Activated T-cell treated with anti-CD3 and anti-CD28 coated beads for 24 hours (primary cell): ENCODE results near the gene THSD7B.
"Not testable (repeated sequence)": the region's sequence is repeated elsewhere in the genome, so short reads cannot be mapped to it uniquely, and the experiment has no call there.

Source experiments
- DNase-seq: peaks from one replicate; pipeline ENCODE4 v3.0.0-alpha.2; 2020; ENCODE audit warnings: low read depth

Gene THSD7B

GRCh38 chr2:137254052-137254451 lies 488.7 kb downstream of the THSD7B start:
- DNase-seq = no peak

DNA sequence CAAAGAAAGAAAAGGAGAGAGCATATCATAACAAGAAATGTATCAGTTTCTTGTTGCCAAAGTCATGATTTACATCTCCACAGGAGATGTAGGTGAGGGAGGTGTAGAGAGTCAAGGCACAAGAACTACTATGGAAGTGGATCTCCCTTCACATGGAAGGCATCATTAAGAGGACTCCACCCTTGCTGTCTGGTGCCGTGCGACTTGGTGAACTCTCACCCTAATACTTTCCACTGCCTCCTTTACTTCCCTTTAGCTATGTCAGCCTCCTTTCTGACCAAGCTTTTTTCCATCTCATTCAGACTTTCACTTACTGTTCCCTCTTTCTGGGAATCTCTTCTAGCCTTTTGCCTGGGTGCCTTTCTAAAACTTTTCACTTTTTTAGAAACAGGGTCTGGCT lies 490.0 kb downstream of the THSD7B start:
- DNase-seq = no peak

- no peak for DNase-seq
Measured at GRCh38 chr2:137255990-137256389, 490.6 kb downstream of the THSD7B start.

DNA sequence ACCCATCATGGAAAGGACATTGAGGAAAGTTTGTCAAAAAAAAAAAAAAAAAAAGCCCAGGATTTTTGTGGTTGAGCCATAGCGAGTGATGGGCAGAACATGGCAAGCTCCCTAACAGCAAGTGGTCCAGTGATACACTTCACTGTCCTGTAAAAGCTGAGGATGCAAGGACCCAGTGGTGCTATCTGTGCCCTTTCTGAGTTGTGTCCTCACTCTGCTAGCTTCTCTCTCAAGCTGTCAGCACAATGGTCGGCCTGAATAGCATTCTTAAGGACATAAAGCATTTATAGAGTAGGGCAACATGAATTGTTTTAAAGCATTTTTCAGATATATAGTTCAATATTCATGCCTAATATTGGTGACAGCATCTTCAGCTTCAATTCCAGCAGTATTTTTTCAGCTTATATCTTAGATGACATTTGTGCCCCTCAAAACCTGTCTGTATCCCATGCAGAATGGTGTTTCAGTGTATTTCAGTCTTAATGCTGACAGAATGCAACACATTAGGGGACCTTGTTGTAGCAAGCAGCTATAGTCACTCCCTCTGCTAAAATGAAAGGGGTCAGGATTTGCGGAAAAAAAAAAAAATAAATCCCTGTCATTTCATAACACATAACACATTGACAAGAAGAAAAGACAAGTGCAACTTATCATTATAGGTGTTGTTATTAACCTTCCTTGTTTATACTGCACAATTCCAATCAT lies 496.7 kb downstream of the THSD7B start:
- DNase-seq = no peak

GRCh38 chr2:137262594-137262993 lies 497.2 kb downstream of the THSD7B start:
- no peak for DNase-seq

DNA sequence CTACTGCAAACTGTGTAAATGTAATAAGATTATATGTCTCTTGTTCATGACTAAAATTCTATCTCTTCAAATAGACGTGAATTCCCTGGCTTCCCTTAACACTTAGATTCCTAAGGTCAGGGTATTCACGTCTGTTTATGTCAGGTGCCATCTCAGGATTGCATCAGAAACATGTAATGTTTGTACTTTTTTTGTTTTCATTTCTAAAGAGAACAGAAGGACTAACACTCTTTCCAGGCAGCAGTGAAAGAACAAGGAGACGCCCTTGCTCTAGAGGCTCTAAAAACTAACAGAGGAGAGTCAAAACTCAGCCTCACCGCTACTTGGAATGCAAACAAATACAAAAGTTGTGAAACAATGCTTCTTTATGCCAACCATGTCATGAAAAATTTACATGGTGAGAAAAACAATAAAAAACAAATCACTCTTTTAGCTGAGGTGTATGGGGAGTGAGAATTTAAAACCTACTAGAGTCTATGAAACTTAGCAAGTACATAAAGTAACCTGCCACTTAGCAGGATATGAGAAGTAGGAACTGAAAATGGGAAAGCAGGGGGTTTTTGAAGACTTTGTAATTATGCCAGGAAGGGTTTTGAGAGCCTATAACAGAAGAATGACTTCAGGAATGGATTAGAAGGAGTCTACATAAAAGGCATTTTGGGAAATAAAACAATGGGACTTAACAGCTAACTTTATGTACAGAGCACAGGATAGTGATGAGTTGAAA lies 522.7 kb downstream of the THSD7B start:
- no peak for DNase-seq

DNA sequence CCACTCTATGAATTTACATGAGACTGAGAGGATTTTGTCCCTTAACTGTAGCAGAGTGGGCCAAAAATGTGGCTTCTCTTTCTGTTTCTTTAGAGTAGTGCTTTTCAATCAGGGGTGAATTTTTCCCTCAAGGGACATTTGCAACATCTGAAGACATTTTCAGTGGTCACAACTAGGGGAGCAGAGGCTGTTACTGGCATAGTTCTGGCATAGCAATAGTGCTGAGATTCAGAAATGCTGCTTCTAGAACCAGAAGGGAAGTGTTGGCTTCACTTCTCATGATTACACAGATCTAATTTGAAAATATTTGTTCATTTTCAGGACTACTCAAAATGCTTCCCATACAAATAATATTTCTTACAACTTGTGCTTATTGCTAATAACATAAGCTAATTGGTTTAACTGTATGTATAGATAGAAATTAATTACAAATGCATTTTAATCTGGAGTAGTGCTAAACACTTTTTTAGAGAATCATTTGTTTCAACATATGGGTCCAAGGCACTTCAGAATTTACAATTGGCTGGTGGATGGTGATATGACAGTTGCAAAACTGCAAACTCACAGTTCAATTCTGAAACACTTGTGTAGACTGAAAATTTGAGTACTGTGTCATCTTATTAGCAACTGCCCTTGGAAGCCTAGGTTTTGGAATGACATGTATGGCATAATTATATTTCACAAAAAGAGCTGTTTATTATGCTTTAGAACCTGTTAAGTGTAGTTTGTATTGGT lies 526.7 kb downstream of the THSD7B start:
- DNase-seq = no peak

DNA sequence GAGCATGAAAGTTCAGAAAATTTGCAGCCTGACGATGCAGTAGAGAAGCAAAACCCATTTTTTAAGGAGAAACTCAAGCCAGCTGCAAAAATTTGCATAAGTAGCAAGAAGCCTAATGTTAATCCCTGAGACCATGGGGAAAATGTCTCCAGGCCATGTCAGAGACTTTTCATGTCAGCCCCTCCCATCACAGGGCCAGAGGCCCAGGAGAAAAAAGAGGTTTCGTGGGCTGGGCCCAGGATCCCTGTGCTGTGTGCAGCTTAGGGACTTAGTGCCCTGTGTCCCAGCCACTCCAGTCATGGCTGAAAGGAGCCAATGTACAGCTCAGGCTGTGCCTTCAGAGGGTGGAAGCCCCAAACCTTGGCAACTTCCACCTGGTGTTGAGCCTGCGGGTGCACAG lies 533.0 kb downstream of the THSD7B start:
- DNase-seq = no peak

- no peak for DNase-seq
Measured at GRCh38 chr2:137300987-137301386, 535.6 kb downstream of the THSD7B start.

- no peak for DNase-seq
Measured at GRCh38 chr2:137302957-137303356, 537.6 kb downstream of the THSD7B start.

DNA sequence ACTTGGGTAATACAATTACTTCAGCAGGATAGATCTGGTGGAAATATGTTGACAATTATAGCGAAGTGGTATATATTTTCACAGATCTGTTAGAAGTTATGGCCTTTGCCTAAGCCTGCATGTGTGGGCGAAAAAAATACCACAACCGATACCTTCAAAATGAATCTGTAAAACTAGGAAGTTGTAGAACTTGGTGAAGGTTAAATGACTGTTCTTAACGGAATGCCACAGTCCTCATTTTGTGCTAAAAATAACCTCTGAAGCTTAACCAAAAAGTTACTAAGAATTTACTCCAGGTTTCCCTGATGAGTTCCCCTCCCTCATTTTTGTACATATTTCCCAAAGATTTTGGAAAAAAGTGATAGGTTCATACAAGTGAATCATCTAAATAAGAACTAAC lies 550.7 kb downstream of the THSD7B start:
- no peak for DNase-seq

- no peak for DNase-seq
Measured at GRCh38 chr2:137321566-137321965, 556.2 kb downstream of the THSD7B start.

DNA sequence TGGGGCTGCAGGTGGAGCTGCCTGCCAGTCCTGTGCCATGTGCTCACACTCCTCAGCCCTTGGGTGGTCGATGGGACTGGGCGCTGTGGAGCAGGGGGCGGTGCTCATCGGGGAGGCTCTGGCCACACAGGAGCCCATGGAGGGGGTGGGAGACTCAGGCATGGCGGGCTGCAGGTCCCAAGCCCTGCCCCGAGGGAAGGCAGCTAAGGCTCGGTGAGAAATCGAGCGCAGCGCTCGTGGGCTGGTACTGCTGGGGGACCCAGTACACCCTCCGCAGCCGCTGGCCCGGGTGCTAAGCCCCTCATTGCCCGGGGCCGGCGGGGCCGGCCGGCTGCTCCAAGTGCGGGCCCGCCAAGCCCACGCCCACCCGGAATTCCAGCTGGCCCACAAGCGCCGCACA lies 566.2 kb downstream of the THSD7B start:
- DNase-seq = not testable (repeated sequence)

DNA sequence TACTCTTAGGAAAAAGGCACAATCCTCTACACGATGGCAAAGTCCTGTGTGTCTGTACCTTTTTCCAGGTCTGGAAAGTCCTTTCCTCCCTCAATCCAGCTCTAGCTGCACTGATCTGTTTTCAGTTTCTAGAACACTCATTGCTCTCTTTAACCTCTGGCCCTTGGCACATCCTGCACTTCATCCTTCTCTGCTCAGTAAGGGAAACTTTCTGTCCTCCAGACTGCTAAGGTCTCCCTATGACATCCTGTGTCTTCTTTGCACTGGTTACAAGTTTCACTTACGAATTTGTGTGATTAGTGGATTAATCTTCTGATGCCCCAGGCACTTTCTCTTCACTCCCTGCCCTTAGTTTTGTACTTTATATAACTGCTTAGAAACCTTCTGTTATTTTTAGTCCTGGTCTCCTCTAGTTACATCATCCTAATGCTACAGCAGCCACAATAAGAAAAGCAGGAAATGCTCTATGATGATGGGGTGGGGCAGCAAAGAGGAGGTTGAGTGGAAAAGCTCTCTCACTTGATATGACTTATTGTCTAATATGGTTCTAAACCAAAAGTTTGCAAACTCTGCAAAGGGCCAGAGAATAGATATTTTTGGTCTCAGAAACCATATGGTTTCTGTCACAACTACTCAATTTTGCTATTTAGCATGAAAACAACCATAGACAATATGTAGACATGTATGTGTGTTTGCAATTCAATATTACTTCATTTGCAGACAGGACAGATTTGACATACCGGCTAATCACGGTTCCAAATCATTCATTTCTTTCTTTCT lies 568.2 kb downstream of the THSD7B start:
- no peak for DNase-seq

DNA sequence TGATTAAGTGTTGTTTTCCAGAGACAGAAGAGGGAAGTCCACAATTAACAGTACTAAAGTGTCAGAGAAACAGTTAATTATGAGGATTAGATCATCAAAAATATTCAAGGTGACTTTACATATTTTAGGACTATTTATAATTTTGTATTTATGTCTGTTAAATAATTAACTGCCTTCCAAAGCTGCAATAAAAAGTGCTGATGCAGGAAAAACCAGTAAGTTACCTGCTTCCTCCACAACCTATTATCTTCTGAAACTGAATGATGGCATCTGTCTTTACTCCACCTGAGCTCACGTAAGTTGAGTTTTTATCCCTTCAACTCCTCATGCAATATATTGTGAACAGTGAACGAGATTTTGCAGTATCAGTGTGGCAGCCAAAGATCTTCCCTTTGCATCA lies 570.7 kb downstream of the THSD7B start:
- DNase-seq = no peak

DNA sequence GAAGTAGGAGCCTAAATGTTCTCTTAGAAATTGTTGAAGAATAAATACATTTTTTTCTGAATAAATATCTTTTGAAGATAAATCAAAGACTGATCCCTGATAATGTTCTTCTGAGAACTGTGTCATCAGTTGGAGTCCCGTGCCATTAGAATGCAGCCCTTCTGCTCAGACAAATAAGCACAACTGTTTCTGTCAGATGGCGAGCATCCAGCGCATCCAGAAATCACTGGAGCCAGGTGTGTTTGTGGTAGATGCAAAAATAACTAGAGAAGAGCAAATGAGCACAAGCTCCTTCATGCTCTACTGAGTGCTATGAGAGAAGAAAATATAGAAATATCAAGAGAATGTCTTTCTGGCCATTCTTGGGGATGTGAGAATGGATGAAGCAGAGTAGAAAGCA lies 573.7 kb downstream of the THSD7B start:
- no peak for DNase-seq

GRCh38 chr2:137345994-137346393 lies 580.6 kb downstream of the THSD7B start:
- DNase-seq = no peak

- DNase-seq = no peak
Measured at GRCh38 chr2:137348301-137348700, 583.0 kb downstream of the THSD7B start.

- no peak for DNase-seq
Measured at GRCh38 chr2:137357634-137358033, 592.3 kb downstream of the THSD7B start.

GRCh38 chr2:137367361-137367760 lies 602.0 kb downstream of the THSD7B start:
- no peak for DNase-seq

DNA sequence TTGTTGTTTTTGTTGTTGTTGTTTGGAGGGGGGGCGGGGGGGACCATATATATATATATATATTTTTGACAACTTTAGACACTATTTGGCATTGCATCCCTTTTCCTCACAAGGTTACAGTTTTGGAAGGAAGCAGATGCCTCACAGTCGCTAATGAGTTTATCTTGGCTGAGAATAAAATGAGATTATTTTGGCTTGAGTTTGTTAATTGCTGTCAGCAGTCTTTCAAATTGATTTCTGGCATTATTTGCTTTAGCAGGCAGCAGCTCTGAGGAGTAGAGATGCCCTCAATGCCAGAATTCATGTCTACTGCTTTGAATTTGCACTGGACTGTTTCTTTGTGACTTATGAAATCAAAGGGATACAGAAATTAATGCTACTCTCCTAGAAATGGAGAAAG lies 603.8 kb downstream of the THSD7B start:
- DNase-seq = no peak

- DNase-seq = no peak
Measured at GRCh38 chr2:137379186-137379585, 613.8 kb downstream of the THSD7B start.
